RWPE2 (cell line): ENCODE measurements around the gene PDIA6.

Experiments used
- ATAC-seq: fragments of 200-7000 bp; cut with Tn5 transposase; 3 replicates; pipeline ENCODE4 v1.9.1; 2021; ENCODE audit warnings: low read depth
- DNase-seq: peaks from one replicate; pipeline ENCODE4 v3.0.0-alpha.2; 2020; ENCODE audit warnings: low spot score
- H3K27ac ChIP-seq: fragments of 450-650 bp; 2 replicates; pipeline ENCODE4 v1.5.1; 2017; ENCODE audit warnings: mild to moderate bottlenecking; ENCODE audit not compliant: poor library complexity, severe bottlenecking
- H3K27me3 ChIP-seq: fragments of 250-450 bp; sonication (Bioruptor Pico); 2 replicates; pipeline ENCODE4 v1.5.1; 2021; ENCODE audit warnings: mild to moderate bottlenecking, moderate library complexity; ENCODE audit not compliant: insufficient read depth, poor library complexity, severe bottlenecking
- H3K36me3 ChIP-seq: fragments of 250-450 bp; sonication (Bioruptor Pico); 2 replicates; pipeline ENCODE4 v1.5.1; 2020; ENCODE audit warnings: low read depth, mild to moderate bottlenecking, moderate library complexity
- H3K4me1 ChIP-seq: fragments of 250-450 bp; sonication (Bioruptor Pico); 2 replicates; pipeline ENCODE4 v1.5.1; 2021; ENCODE audit warnings: mild to moderate bottlenecking, moderate library complexity; ENCODE audit not compliant: insufficient read depth, poor library complexity, severe bottlenecking
- H3K4me3 ChIP-seq: fragments of 250-450 bp; sonication (Bioruptor Pico); 2 replicates; pipeline ENCODE4 v1.5.1; 2021; ENCODE audit warnings: mild to moderate bottlenecking, moderate library complexity; ENCODE audit not compliant: severe bottlenecking
- H3K9me3 ChIP-seq: fragments of 250-450 bp; sonication (Bioruptor Pico); 2 replicates; pipeline ENCODE4 v1.5.1; 2021; ENCODE audit warnings: mild to moderate bottlenecking, moderate library complexity; ENCODE audit not compliant: severe bottlenecking
- CTCF ChIP-seq: fragments of 450-650 bp; IDR thresholded peaks from one replicate; pipeline ENCODE4 v1.5.1; 2017; ENCODE audit warnings: mild to moderate bottlenecking, moderate library complexity; ENCODE audit not compliant: poor library complexity, severe bottlenecking

The PDIA6 gene

GRCh38 chr2:10787176-10787968 is 25.2 kb downstream of the PDIA6 start:
- Histone ChIP-seq H3K4me1 (no peaks in the 10 kb centered on the region), H3K36me3 (peaks cover 96% of the 10 kb centered on the region), H3K4me3 (no peak overlapping the region), H3K27ac (no peak overlapping the region), H3K27me3 (no peaks in the 10 kb centered on the region), H3K9me3 (no peaks in the 10 kb centered on the region)
- no peak for ATAC-seq
- no peak for DNase-seq
- TF ChIP-seq CTCF: peak; percentile 20

GRCh38 chr2:10786240-10786982 is 26.2 kb downstream of the PDIA6 start:
- no peak for ATAC-seq
- no peak for TF ChIP-seq CTCF
- H3K36me3 ChIP-seq: peaks cover 96% of the 10 kb centered on the region
- no peak overlapping the region for H3K27ac ChIP-seq
- no peaks in the 10 kb centered on the region for H3K9me3 ChIP-seq
- no peak for DNase-seq
- H3K4me3 ChIP-seq: no peak overlapping the region
- no peaks in the 10 kb centered on the region for H3K27me3 ChIP-seq
- no peaks in the 10 kb centered on the region for H3K4me1 ChIP-seq

GRCh38 chr2:10785260-10785659 is 27.3 kb downstream of the PDIA6 start:
- H3K4me3 ChIP-seq: no peak overlapping the region
- no peaks in the 10 kb centered on the region for H3K27me3 ChIP-seq
- H3K9me3 ChIP-seq: no peaks in the 10 kb centered on the region
- no peak for ATAC-seq
- H3K4me1 ChIP-seq: no peaks in the 10 kb centered on the region
- H3K27ac ChIP-seq: no peak overlapping the region
- DNase-seq: no peak
- no peak for TF ChIP-seq CTCF
- peaks cover 96% of the 10 kb centered on the region for H3K36me3 ChIP-seq

GRCh38 chr2:10784719-10785118 is 27.9 kb downstream of the PDIA6 start:
- no peak overlapping the region for H3K27ac ChIP-seq
- H3K4me3 ChIP-seq: no peak overlapping the region
- DNase-seq: no peak
- no peaks in the 10 kb centered on the region for H3K4me1 ChIP-seq
- H3K27me3 ChIP-seq: no peaks in the 10 kb centered on the region
- ATAC-seq: no peak
- TF ChIP-seq CTCF: no peak
- peaks cover 96% of the 10 kb centered on the region for H3K36me3 ChIP-seq
- H3K9me3 ChIP-seq: no peaks in the 10 kb centered on the region

- Histone ChIP-seq H3K4me3 (no peak overlapping the region), H3K4me1 (no peaks in the 10 kb centered on the region), H3K27ac (no peak overlapping the region), H3K36me3 (peaks cover 89% of the 10 kb centered on the region), H3K9me3 (no peaks in the 10 kb centered on the region), H3K27me3 (no peaks in the 10 kb centered on the region)
- ATAC-seq (0 out of 3 replicates have a peak, but pooled peaks have one; percentile 33), DNase-seq (no peak)
- no peak for TF ChIP-seq CTCF
These were observed 29.2 kb downstream of the PDIA6 start for GRCh38 chr2:10783421-10783820.
